Kidney (tissue), 14 donors: Measurements from ENCODE around the gene VRK2. TPM values are rescaled to one million over a fixed set of nuclear protein-coding genes. Genes with fewer than 3 reads are reported as not detected.

Experiments used
- DNase-seq, 5 donors: peaks; one replicate each; pipeline ENCODE4 v3.0.0-alpha.2; 2013 to 2020
- FAIRE-seq: peaks from 2 replicates; lab custom pipeline; 2012; peaks lifted over from hg19 to GRCh38; lab: Jason Lieb, UNC
- H3K27ac ChIP-seq, 2 donors: one replicate each; pipeline ENCODE4 v1.7.0; 2013; ENCODE audit warnings: low read depth in 2 of 2, low read length in 2 of 2, inconsistent platforms in 1 of 2
- H3K27me3 ChIP-seq: one replicate; pipeline ENCODE4 v1.7.1; 2013; ENCODE audit warnings: low read length, inconsistent platforms; ENCODE audit not compliant: control insufficient read depth, insufficient read depth
- H3K36me3 ChIP-seq, 3 donors: one replicate each; pipeline versions ENCODE4 v1.7.0 to v1.7.1; 2013; ENCODE audit warnings: low read length in 3 of 3, control low read depth in 1 of 3, inconsistent platforms in 1 of 3; ENCODE audit not compliant: insufficient read depth in 3 of 3, control insufficient read depth in 2 of 3
- H3K4me1 ChIP-seq, 3 donors: one replicate each; pipeline versions ENCODE4 v1.7.0 to v1.7.1; 2013; ENCODE audit warnings: low read length in 3 of 3, inconsistent platforms in 1 of 3, low read depth in 1 of 3; ENCODE audit not compliant: control insufficient read depth in 2 of 3, insufficient read depth in 2 of 3
- H3K4me3 ChIP-seq, 3 donors: one replicate each; pipeline versions ENCODE4 v1.7.0 to v1.8.1; 2013; ENCODE audit warnings: low read length in 3 of 3, control low read depth in 1 of 3, inconsistent platforms in 1 of 3
- H3K9ac ChIP-seq, 3 donors: one replicate each; pipeline versions ENCODE4 v1.7.0 to v1.7.1; 2013; ENCODE audit warnings: low read length in 3 of 3, control low read depth in 1 of 3, inconsistent platforms in 1 of 3
- H3K9me3 ChIP-seq, 3 donors: one replicate each; pipeline versions ENCODE4 v1.7.0 to v1.7.1; 2013; ENCODE audit warnings: low read length in 3 of 3, control low read depth in 1 of 3, inconsistent platforms in 1 of 3; ENCODE audit not compliant: control insufficient read depth in 2 of 3, insufficient read depth in 1 of 3
- intact Hi-C: fragments of 100-400 bp; cut with DNase I; formaldehyde crosslinking; loops from one replicate; pipeline ENCODE4 v1.11.1; 2022
- polyA plus RNA-seq: library from polyadenylated mRNA; stranded (reverse); fragments of 350-450 nt; fragmentation: Illumina TruSeq; extraction: RNeasy Lipid Tissue Mini Kit (QIAGEN cat#74804); gene quantifications from one replicate; pipeline ENCODE4 v1.2.3, GENCODE V29; 2014; ENCODE audit warnings: low read depth, low replicate concordance; ENCODE audit not compliant: insufficient read depth
- total RNA-seq: library from RNA; stranded (reverse); fragmentation: NEBNext Ultra II Directional; extraction: Animal tissue kit (Norgen Biotek cat#: 25700); gene quantifications from one replicate; pipeline ENCODE4 v1.2.1, GENCODE V29; 2021
- TF ChIP-seq, protein P1 (sequence below): IDR thresholded peaks from 3 replicates; pipeline ENCODE4 v1.5.1; 2012; ENCODE audit warnings: mild to moderate bottlenecking, moderate library complexity, borderline replicate concordance; ENCODE audit not compliant: insufficient read depth; ENCODE audit errors: extremely low read depth
- donor health status: control.
- donor health status: control.
- donor health status: control.
- donor health status: control.
- donor health status: control.
- donor health status: DM: yes; HTN: yes; CAD: no.
- donor health status: Normal renal cell carcinoma (clear cell type).

Gene VRK2
- total and polyA plus RNA-seq, 2 donors from 2014 or later = 7.2 to 26.5 TPM

DNA sequence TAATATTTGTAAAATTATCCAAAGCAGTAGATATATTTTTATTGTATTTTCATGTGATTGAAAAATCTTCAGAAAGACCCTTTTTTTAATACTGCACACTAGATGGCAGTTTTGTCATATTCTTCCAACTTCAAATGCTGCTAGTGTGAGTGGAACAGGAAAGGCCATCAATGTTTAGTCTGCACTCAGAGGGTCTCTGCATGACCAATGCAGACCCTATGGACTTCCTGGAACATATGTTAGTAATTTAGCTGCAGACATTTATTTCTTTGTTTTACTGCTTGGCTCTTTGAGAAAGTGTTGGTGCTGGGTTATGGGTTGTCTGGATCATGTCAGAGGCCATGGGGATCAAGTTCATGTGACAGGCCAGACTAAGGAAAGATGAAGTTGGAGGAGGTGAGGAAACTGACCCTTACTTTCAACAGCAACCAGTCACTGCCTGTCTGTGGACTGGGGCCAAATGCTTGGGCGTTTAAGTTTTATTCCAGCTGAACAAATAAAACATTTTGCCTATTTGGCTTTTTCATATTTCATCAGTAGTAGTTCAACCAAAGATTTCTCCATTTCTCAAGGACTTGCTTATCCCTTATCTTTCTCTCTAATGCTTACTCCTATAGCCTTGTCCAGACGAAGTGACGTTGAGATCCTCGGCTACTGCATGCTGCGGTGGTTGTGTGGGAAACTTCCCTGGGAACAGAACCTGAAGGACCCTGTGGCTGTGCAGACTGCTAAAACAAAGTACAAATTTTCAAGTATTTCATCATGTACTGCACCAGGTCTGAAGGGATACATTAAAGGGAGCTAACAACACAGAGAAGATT is 84.8 kb downstream of the VRK2 start:
- no peak overlapping the region for H3K9ac ChIP-seq
- H3K36me3 ChIP-seq = no peaks in the 10 kb centered on the region
- DNase-seq (peak in 4 of 5 donors; percentile 38 to 84 (median 65)), FAIRE-seq (no peak)
- no peaks in the 10 kb centered on the region for H3K9me3 ChIP-seq
- TF ChIP-seq, protein P1, sequence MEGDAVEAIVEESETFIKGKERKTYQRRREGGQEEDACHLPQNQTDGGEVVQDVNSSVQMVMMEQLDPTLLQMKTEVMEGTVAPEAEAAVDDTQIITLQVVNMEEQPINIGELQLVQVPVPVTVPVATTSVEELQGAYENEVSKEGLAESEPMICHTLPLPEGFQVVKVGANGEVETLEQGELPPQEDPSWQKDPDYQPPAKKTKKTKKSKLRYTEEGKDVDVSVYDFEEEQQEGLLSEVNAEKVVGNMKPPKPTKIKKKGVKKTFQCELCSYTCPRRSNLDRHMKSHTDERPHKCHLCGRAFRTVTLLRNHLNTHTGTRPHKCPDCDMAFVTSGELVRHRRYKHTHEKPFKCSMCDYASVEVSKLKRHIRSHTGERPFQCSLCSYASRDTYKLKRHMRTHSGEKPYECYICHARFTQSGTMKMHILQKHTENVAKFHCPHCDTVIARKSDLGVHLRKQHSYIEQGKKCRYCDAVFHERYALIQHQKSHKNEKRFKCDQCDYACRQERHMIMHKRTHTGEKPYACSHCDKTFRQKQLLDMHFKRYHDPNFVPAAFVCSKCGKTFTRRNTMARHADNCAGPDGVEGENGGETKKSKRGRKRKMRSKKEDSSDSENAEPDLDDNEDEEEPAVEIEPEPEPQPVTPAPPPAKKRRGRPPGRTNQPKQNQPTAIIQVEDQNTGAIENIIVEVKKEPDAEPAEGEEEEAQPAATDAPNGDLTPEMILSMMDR = no peak
- H3K4me3 ChIP-seq = no peak overlapping the region
- H3K4me1 ChIP-seq = no peaks in the 10 kb centered on the region
- intact Hi-C loops = no loop called here
- H3K27me3 ChIP-seq = no peaks in the 10 kb centered on the region
- H3K27ac ChIP-seq = no peak overlapping the region

DNA sequence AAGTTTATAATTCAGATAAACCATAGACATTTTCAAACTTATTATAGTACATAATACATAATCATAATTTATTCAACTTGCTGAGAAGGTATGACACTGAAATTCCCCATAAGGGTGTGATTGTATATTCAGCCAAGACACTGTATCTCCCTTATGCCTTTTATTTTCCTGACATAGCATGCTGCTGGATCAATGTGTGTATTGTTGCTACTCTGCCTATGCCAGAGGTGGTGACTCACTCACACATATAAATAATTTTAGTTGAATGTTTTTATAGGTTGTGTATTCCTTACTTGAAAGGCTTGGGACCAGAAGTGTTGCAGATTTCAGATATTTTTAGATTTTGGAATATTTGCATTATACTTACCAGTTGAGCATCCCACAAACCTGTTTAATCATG is 86.8 kb downstream of the VRK2 start:
- Histone ChIP-seq H3K4me1 (no peaks in the 10 kb centered on the region), H3K36me3 (no peaks in the 10 kb centered on the region), H3K27me3 (no peaks in the 10 kb centered on the region), H3K9me3 (no peaks in the 10 kb centered on the region), H3K9ac (no peak overlapping the region), H3K4me3 (no peak overlapping the region), H3K27ac (no peak overlapping the region)
- DNase-seq (no peak), FAIRE-seq (no peak)
- TF ChIP-seq, protein P1 = no peak
- intact Hi-C loops = no loop called here

DNA sequence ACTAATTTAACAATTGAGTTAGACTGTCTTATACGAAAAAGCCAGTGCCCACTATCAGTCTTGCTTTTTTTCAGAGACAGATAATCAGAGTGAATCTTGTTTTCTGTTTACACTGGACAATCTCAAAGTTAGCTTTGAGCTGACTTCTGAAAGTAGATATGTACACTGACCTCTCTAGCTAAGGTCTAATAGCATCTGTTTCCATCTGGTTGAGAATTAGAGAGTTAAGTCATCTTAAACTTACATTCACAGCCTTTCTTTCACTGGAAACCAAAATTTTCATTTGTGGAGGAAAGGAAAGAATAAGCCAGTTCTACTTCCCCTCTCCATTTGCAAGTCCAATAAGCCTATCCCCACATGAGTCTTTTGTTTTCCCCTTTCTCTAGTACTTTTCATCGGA is 89.3 kb downstream of the VRK2 start:
- TF ChIP-seq, protein P1 = no peak
- intact Hi-C loops = no loop called here
- Histone ChIP-seq H3K9me3 (no peaks in the 10 kb centered on the region), H3K4me3 (no peak overlapping the region), H3K4me1 (no peaks in the 10 kb centered on the region), H3K27me3 (no peaks in the 10 kb centered on the region), H3K9ac (no peak overlapping the region), H3K36me3 (no peaks in the 10 kb centered on the region), H3K27ac (no peak overlapping the region)
- peak in 1 of 5 donors; percentile 1 for DNase-seq
- no peak for FAIRE-seq
